SK-N-SH treated with all-trans-retinoic acid at 6 μM for 48 hours (cell line): Measurements from ENCODE around the gene WDSUB1.

Experiments
- ATAC-seq: fragments of 200-7000 bp; cut with Tn5 transposase; 3 replicates; pipeline ENCODE4 v1.9.1; 2020; ENCODE audit warnings: mild to moderate bottlenecking, moderate library complexity
- ARNTL ChIP-seq: fragments of 450-650 bp; formaldehyde crosslinking; IDR thresholded peaks from 2 replicates; pipeline ENCODE4 v1.5.0; 2020; ENCODE audit warnings: low read depth, mild to moderate bottlenecking, moderate library complexity, borderline replicate concordance
- BACH2 ChIP-seq: fragments of 250-450 bp; sonication (Bioruptor Pico); IDR thresholded peaks from 2 replicates; pipeline ENCODE4 v1.9.0; 2021; ENCODE audit warnings: mild to moderate bottlenecking, borderline replicate concordance
- ESRRG ChIP-seq: fragments of 250-450 bp; sonication (Bioruptor Pico); IDR thresholded peaks from 2 replicates; pipeline ENCODE4 v1.6.1; 2021; ENCODE audit warnings: mild to moderate bottlenecking
- GLIS3 ChIP-seq: fragments of 250-450 bp; sonication (Bioruptor Pico); IDR thresholded peaks from 2 replicates; pipeline ENCODE4 v1.5.0; 2020; ENCODE audit warnings: mild to moderate bottlenecking, moderate library complexity
- ISL1 ChIP-seq: fragments of 250-450 bp; sonication (Bioruptor Pico); IDR thresholded peaks from 2 replicates; pipeline ENCODE4 v2.1.2; 2022; ENCODE audit warnings: mild to moderate bottlenecking, moderate library complexity
- OSR1 ChIP-seq: fragments of 250-450 bp; sonication (Bioruptor Pico); IDR thresholded peaks from 2 replicates; pipeline ENCODE4 v1.8.0; 2022; ENCODE audit warnings: moderate library complexity, mild to moderate bottlenecking, inconsistent platforms
- PPARA ChIP-seq: fragments of 250-450 bp; sonication (Bioruptor Pico); IDR thresholded peaks from 2 replicates; pipeline ENCODE4 v1.5.0; 2020; ENCODE audit warnings: mild to moderate bottlenecking, borderline replicate concordance
- SNAI2 ChIP-seq: fragments of 250-450 bp; sonication (Bioruptor Pico); IDR thresholded peaks from 2 replicates; pipeline ENCODE4 v1.5.0; 2020; ENCODE audit warnings: mild to moderate bottlenecking, moderate library complexity
- TOX ChIP-seq: fragments of 250-450 bp; sonication (Bioruptor Pico); IDR thresholded peaks from 2 replicates; pipeline ENCODE4 v1.8.0; 2021; ENCODE audit warnings: mild to moderate bottlenecking, moderate library complexity, borderline replicate concordance
- ZC3H10 ChIP-seq: fragments of 250-450 bp; sonication (Bioruptor Pico); IDR thresholded peaks from 2 replicates; pipeline ENCODE4 v1.5.1; 2021; ENCODE audit warnings: mild to moderate bottlenecking, moderate library complexity
- ZFP3 ChIP-seq: fragments of 250-450 bp; sonication (Bioruptor Pico); IDR thresholded peaks from 2 replicates; pipeline ENCODE4 v1.5.0; 2020; ENCODE audit warnings: mild to moderate bottlenecking, moderate library complexity
- ZFP30 ChIP-seq: fragments of 450-650 bp; formaldehyde crosslinking; IDR thresholded peaks from 2 replicates; pipeline ENCODE4 v1.5.0; 2022; ENCODE audit warnings: mild to moderate bottlenecking, moderate library complexity
- ZNF565 ChIP-seq: fragments of 450-650 bp; formaldehyde crosslinking; conservative IDR thresholded peaks from 2 replicates; pipeline ENCODE4 v1.5.0; 2020; ENCODE audit warnings: low read depth, mild to moderate bottlenecking, moderate library complexity
- ZNF70 ChIP-seq: fragments of 450-650 bp; formaldehyde crosslinking; IDR thresholded peaks from 2 replicates; pipeline ENCODE4 v1.5.0; 2020; ENCODE audit warnings: mild to moderate bottlenecking, moderate library complexity
- ZNF8 ChIP-seq: fragments of 450-650 bp; formaldehyde crosslinking; IDR thresholded peaks from 2 replicates; pipeline ENCODE4 v1.5.0; 2020; ENCODE audit warnings: mild to moderate bottlenecking, moderate library complexity
- TF ChIP-seq, protein P1 (sequence below): fragments of 250-450 bp; sonication (Bioruptor Pico); IDR thresholded peaks from 2 replicates; pipeline ENCODE4 v1.8.0; 2020; ENCODE audit warnings: mild to moderate bottlenecking, moderate library complexity, borderline replicate concordance
- TF ChIP-seq, protein P2 (sequence below): fragments of 250-450 bp; sonication (Bioruptor Pico); IDR thresholded peaks from 2 replicates; pipeline ENCODE4 v1.8.0; 2021; ENCODE audit warnings: low read depth, mild to moderate bottlenecking, moderate library complexity, borderline replicate concordance
- TF ChIP-seq, protein P3 (sequence below): fragments of 250-450 bp; sonication (Bioruptor Pico); IDR thresholded peaks from 2 replicates; pipeline ENCODE4 v1.5.1; 2021; ENCODE audit warnings: mild to moderate bottlenecking, moderate library complexity
- TF ChIP-seq, protein P4 (sequence below): fragments of 250-450 bp; sonication (Bioruptor Pico); IDR thresholded peaks from 2 replicates; pipeline ENCODE4 v1.5.1; 2020; ENCODE audit warnings: low read depth, mild to moderate bottlenecking, moderate library complexity

Gene WDSUB1

DNA sequence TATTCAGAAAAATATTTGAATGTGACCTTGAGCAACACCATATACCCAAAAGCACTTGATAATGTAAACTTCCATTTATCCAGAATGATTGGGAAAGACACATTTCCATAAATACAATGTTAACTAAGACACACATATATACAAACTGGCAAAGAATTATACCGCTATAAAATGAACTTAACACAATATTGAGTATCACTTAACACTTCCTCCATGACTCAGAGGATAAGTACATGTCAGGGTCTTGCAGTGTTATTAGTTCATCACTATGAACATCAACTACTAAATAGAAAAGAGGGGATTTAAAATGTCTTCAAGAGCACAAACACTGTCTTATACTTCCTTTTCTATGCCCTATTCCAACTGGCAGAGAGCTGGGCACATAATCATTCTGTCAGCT, 18.6 kb downstream of the WDSUB1 start:
- TF ChIP-seq, protein P1, sequence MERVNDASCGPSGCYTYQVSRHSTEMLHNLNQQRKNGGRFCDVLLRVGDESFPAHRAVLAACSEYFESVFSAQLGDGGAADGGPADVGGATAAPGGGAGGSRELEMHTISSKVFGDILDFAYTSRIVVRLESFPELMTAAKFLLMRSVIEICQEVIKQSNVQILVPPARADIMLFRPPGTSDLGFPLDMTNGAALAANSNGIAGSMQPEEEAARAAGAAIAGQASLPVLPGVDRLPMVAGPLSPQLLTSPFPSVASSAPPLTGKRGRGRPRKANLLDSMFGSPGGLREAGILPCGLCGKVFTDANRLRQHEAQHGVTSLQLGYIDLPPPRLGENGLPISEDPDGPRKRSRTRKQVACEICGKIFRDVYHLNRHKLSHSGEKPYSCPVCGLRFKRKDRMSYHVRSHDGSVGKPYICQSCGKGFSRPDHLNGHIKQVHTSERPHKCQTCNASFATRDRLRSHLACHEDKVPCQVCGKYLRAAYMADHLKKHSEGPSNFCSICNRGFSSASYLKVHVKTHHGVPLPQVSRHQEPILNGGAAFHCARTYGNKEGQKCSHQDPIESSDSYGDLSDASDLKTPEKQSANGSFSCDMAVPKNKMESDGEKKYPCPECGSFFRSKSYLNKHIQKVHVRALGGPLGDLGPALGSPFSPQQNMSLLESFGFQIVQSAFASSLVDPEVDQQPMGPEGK (CRISPR knock-in tag), result no peak
- TF ChIP-seq ISL1 (CRISPR knock-in tag), result no peak
- no peak for TF ChIP-seq ZNF565 (CRISPR knock-in tag)
- no peak for TF ChIP-seq ZNF70 (CRISPR knock-in tag)
- TF ChIP-seq ZFP3, result no peak
- TF ChIP-seq, protein P2, sequence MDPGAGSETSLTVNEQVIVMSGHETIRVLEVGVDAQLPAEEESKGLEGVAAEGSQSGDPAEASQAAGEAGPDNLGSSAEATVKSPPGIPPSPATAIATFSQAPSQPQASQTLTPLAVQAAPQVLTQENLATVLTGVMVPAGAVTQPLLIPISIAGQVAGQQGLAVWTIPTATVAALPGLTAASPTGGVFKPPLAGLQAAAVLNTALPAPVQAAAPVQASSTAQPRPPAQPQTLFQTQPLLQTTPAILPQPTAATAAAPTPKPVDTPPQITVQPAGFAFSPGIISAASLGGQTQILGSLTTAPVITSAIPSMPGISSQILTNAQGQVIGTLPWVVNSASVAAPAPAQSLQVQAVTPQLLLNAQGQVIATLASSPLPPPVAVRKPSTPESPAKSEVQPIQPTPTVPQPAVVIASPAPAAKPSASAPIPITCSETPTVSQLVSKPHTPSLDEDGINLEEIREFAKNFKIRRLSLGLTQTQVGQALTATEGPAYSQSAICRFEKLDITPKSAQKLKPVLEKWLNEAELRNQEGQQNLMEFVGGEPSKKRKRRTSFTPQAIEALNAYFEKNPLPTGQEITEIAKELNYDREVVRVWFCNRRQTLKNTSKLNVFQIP (CRISPR knock-in tag), result no peak
- TF ChIP-seq OSR1 (CRISPR knock-in tag), result no peak
- TF ChIP-seq TOX, result no peak
- ATAC-seq, result no peak

DNA sequence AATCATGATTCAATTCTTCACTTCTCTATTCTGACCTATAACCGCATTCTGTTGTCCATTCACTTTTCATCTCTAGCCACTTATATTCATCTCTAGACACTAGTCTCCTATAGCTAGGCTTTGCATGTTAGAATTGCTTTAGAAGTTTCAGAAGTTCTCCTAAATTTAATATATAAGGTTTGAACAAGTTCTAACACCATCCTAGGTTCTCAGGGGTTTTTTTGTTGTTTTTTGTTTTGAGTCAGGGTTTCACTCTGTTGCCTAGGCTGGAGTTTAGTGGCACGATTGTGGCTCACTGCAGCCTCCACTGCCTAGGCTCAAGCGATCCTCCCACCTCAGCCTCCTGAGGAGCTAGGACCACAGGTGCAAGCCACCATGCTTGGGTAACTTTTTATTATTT, 19.9 kb downstream of the WDSUB1 start:
- ATAC-seq, result no peak

DNA sequence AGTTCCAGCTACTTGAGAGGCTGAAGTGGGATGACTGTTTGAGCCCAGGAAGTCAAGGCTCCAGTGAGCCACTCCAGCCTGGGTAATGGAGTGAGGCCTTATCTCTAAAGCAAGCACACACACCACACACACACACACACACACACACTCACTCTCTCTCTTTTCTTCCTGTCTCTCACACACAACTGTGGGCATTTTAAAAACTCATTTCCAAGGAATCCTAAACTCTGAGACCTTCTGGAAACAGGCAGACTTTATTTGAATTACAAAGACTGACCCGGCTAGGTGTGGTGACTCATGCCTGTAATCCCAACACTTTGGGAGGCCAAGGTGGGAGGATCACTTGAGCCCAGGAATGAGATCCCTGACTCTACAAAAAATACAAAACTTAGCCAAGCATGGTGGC, 21.3 kb downstream of the WDSUB1 start:
- no peak; the same call in 2 of the 3 replicates for ATAC-seq
- TF ChIP-seq BACH2 (CRISPR knock-in tag) (no peak), SNAI2 (no peak), ZNF8 (CRISPR knock-in tag) (no peak), ISL1 (CRISPR knock-in tag) (no peak), GLIS3 (no peak), ZFP30 (no peak), ARNTL (CRISPR knock-in tag) (no peak), OSR1 (CRISPR knock-in tag) (no peak)
- TF ChIP-seq, protein P2 (CRISPR knock-in tag), result no peak
- TF ChIP-seq, protein P3, sequence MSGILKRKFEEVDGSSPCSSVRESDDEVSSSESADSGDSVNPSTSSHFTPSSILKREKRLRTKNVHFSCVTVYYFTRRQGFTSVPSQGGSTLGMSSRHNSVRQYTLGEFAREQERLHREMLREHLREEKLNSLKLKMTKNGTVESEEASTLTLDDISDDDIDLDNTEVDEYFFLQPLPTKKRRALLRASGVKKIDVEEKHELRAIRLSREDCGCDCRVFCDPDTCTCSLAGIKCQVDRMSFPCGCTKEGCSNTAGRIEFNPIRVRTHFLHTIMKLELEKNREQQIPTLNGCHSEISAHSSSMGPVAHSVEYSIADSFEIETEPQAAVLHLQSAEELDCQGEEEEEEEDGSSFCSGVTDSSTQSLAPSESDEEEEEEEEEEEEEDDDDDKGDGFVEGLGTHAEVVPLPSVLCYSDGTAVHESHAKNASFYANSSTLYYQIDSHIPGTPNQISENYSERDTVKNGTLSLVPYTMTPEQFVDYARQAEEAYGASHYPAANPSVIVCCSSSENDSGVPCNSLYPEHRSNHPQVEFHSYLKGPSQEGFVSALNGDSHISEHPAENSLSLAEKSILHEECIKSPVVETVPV (CRISPR knock-in tag), result no peak
- TF ChIP-seq, protein P4, sequence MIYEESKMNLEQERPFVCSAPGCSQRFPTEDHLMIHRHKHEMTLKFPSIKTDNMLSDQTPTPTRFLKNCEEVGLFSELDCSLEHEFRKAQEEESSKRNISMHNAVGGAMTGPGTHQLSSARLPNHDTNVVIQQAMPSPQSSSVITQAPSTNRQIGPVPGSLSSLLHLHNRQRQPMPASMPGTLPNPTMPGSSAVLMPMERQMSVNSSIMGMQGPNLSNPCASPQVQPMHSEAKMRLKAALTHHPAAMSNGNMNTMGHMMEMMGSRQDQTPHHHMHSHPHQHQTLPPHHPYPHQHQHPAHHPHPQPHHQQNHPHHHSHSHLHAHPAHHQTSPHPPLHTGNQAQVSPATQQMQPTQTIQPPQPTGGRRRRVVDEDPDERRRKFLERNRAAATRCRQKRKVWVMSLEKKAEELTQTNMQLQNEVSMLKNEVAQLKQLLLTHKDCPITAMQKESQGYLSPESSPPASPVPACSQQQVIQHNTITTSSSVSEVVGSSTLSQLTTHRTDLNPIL (CRISPR knock-in tag), result no peak

More for the DNA sequence above, 19.9 kb downstream of the WDSUB1 start:
- TF ChIP-seq ARNTL (CRISPR knock-in tag), result no peak
- TF ChIP-seq ESRRG (CRISPR knock-in tag), result no peak
- TF ChIP-seq ZC3H10 (CRISPR knock-in tag), result no peak
- TF ChIP-seq ZNF8 (CRISPR knock-in tag), result no peak
- TF ChIP-seq, protein P3 (CRISPR knock-in tag), result no peak
- no peak for TF ChIP-seq ZFP30
- TF ChIP-seq ZFP3, result no peak
- TF ChIP-seq, protein P4 (CRISPR knock-in tag), result no peak
- no peak for TF ChIP-seq BACH2 (CRISPR knock-in tag)
- no peak for TF ChIP-seq ZNF565 (CRISPR knock-in tag)
- no peak for TF ChIP-seq GLIS3
- TF ChIP-seq ISL1 (CRISPR knock-in tag), result no peak
- TF ChIP-seq PPARA (CRISPR knock-in tag), result no peak
